ENCODE data around the gene OR51A7.

The OR51A7 gene

DNA sequence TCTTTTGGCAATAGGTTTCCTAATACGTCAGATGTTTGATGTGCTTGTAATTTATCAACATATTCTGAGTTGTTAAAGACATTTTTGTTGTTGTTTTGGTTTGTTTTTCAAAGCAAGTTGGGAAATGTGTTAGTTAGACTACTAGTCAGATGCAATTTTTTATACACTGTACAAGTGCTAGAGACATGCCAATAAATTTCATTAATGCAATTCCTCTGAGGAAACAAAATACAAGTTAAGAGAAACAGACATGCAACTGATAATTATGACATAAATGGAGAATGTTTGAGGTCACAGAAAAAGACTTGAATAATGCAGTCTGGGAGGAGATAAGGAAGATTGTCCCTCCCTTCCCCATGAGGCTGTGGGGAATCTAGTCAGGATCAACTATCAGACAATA, 16.0 kb upstream of the OR51A7 start:
- H3K27ac ChIP-seq (ENCODE audit: low read depth, low read length, severe bottlenecking): no peak overlapping the region
- no CpG with 5 or more reads among the region's 1 CpG for WGBS, 2 experiments (ENCODE audit: insufficient coverage in 2 of 2)
- H3K9me3 ChIP-seq (ENCODE audit: control insufficient read depth, low read length): no peaks in the 10 kb centered on the region
- H3K4me1 ChIP-seq (ENCODE audit: control insufficient read depth, insufficient read depth, low read length, poor library complexity, severe bottlenecking): no peaks in the 10 kb centered on the region
- no peaks in the 10 kb centered on the region for H3K36me3 ChIP-seq (ENCODE audit: control insufficient read depth, insufficient read depth, low read length)
- no peak overlapping the region for H3K4me3 ChIP-seq (ENCODE audit: extremely low read depth, insufficient read depth, low read length, poor library complexity, severe bottlenecking)

GRCh38 chr11:4890279-4890678, 13.3 kb upstream of the OR51A7 start:
- no peak overlapping the region for H3K27ac ChIP-seq (ENCODE audit: low read depth, low read length, severe bottlenecking)
- WGBS, 2 experiments (ENCODE audit: insufficient coverage in 2 of 2): 87 to 95% methylated on average over 1 to 2 of the region's 2 CpGs
- no peaks in the 10 kb centered on the region for H3K9me3 ChIP-seq (ENCODE audit: control insufficient read depth, low read length)
- H3K4me1 ChIP-seq (ENCODE audit: control insufficient read depth, insufficient read depth, low read length, poor library complexity, severe bottlenecking): no peaks in the 10 kb centered on the region
- H3K36me3 ChIP-seq (ENCODE audit: control insufficient read depth, insufficient read depth, low read length): no peaks in the 10 kb centered on the region
- no peak overlapping the region for H3K4me3 ChIP-seq (ENCODE audit: extremely low read depth, insufficient read depth, low read length, poor library complexity, severe bottlenecking)

DNA sequence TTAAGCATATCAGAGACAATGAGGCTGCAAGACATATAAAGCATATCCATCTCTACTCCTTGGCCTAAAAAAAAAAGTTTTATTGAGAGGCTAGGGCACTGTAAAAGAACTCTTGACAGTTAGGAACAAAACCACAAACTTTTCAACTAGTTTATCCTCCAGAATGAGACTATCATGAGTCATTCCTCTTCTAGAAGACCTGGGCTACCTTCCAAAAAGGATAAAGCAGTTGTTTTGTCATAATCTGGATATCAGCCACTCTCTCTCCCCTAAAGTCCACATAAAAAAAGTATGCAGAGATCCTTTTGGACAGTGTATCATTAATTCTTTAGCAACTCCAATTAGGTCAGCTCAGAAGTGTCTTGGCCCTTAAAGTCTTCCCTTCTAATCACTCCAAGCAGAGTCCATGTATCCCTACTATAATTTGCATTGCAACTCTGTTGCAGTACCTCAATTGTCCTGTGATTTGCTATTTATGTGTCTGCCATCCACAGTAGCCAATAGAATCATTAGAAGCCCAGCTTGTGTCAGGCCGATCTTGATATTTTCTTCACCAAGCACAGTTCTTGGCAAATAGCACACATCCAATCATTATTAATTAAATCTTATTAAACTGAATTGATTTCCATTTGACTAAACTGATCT, 11.5 kb upstream of the OR51A7 start:
- no peaks in the 10 kb centered on the region for H3K9me3 ChIP-seq (ENCODE audit: control insufficient read depth, low read length)
- WGBS, 2 experiments (ENCODE audit: insufficient coverage in 2 of 2): no CpG with 5 or more reads among the region's 1 CpG
- no peak overlapping the region for H3K27ac ChIP-seq (ENCODE audit: low read depth, low read length, severe bottlenecking)
- no peaks in the 10 kb centered on the region for H3K36me3 ChIP-seq (ENCODE audit: control insufficient read depth, insufficient read depth, low read length)
- no peak overlapping the region for H3K4me3 ChIP-seq (ENCODE audit: extremely low read depth, insufficient read depth, low read length, poor library complexity, severe bottlenecking)
- H3K4me1 ChIP-seq (ENCODE audit: control insufficient read depth, insufficient read depth, low read length, poor library complexity, severe bottlenecking): no peaks in the 10 kb centered on the region

DNA sequence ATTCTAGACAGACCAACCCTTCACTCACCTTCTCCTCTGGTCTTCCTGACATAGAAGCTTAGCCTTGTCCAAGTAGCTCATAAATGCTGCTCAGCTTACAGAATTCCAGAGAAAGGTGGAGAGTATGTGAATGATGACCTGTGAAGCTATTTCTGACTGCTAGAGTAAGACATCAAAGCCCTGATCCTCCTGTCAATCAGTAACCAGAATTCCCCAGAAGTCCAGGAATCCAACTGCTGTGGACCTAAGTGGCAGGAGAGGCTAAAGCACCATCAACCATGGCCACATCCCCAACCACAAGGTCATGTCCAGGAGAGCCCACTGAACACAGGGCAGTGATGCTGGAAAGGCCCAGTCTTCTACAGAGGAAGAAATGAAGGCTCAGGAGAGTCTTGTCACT, 13.0 kb downstream of the OR51A7 start:
- H3K27ac ChIP-seq (ENCODE audit: low read depth, low read length, severe bottlenecking): no peak overlapping the region
- H3K4me1 ChIP-seq (ENCODE audit: control insufficient read depth, insufficient read depth, low read length, poor library complexity, severe bottlenecking): no peaks in the 10 kb centered on the region
- H3K9me3 ChIP-seq (ENCODE audit: control insufficient read depth, low read length): no peaks in the 10 kb centered on the region
- H3K36me3 ChIP-seq (ENCODE audit: control insufficient read depth, insufficient read depth, low read length): no peaks in the 10 kb centered on the region
- H3K4me3 ChIP-seq (ENCODE audit: extremely low read depth, insufficient read depth, low read length, poor library complexity, severe bottlenecking): no peak overlapping the region

- WGBS, 2 experiments (ENCODE audit: insufficient coverage in 2 of 2): 64 to 89% methylated on average over 2 to 3 of the region's 4 CpGs
- no peak within 1 kb of the TSS for H3K27ac ChIP-seq (ENCODE audit: low read depth, low read length, severe bottlenecking)
Observed at GRCh38 chr11:4919250-4919649, 15.7 kb downstream of the OR51A7 start, which contains the start of gene OR51G2. Gene OR51G2, minus strand, starts transcription at chr11:4919350. Its CDS starts 3,687 bp downstream, at chr11:4915663.

DNA sequence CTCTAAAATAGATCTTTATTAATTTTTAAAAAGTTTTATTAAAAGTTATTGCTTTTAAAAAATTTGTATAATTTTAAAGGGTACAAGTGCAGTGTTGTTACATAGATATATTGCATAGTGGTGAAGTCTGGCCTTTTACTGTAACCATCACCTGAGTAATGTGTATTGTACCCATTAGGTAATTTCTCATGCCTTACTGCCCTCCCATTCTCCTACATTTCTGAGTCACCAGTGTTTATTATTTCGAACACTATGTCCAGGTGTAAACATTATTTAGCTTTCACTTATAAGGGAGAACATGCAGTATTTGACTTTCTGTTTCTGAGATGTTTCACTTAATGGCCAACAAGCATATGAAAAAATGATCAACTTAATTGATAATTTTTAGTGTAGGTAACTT, 18.2 kb downstream of the OR51A7 start:
- Histone ChIP-seq H3K27ac (ENCODE audit: low read depth, low read length, severe bottlenecking) (no peak overlapping the region), H3K4me1 (ENCODE audit: control insufficient read depth, insufficient read depth, low read length, poor library complexity, severe bottlenecking) (no peaks in the 10 kb centered on the region), H3K4me3 (ENCODE audit: extremely low read depth, insufficient read depth, low read length, poor library complexity, severe bottlenecking) (no peak overlapping the region), H3K9me3 (ENCODE audit: control insufficient read depth, low read length) (no peaks in the 10 kb centered on the region), H3K36me3 (ENCODE audit: control insufficient read depth, insufficient read depth, low read length) (no peaks in the 10 kb centered on the region)
- WGBS, 2 experiments (ENCODE audit: insufficient coverage in 2 of 2): no CpG with 5 or more reads among the region's 1 CpG

More at GRCh38 chr11:4919250-4919649, 15.7 kb downstream of the OR51A7 start, which contains the start of gene OR51G2:
- H3K4me3 ChIP-seq (ENCODE audit: extremely low read depth, insufficient read depth, low read length, poor library complexity, severe bottlenecking): no peak within 1 kb of the TSS
- H3K36me3 ChIP-seq (ENCODE audit: control insufficient read depth, insufficient read depth, low read length): no peaks in the 10 kb centered on the region
- H3K4me1 ChIP-seq (ENCODE audit: control insufficient read depth, insufficient read depth, low read length, poor library complexity, severe bottlenecking): no peaks in the 10 kb centered on the region
- no peaks in the 10 kb centered on the region for H3K9me3 ChIP-seq (ENCODE audit: control insufficient read depth, low read length)

DNA sequence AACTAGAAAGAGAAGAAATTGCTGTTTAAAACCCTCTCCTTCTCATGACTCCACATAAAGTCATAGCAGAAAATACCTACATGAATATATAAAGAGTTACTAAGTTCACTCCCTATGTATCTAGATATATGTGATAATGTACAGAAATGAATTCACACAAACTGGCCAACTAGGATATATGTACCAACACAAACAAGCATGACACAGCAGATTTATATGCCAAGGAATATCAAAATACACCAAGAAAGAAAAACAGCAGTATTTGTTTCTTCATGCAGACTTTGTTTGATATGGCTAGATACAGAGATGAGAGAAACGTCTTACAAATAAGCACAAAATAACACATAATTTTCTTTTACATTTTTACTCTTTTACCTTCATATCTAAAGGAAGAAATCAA, 18.7 kb downstream of the OR51A7 start:
- Histone ChIP-seq H3K9me3 (ENCODE audit: control insufficient read depth, low read length) (no peaks in the 10 kb centered on the region), H3K4me1 (ENCODE audit: control insufficient read depth, insufficient read depth, low read length, poor library complexity, severe bottlenecking) (no peaks in the 10 kb centered on the region), H3K4me3 (ENCODE audit: extremely low read depth, insufficient read depth, low read length, poor library complexity, severe bottlenecking) (no peak overlapping the region), H3K36me3 (ENCODE audit: control insufficient read depth, insufficient read depth, low read length) (no peaks in the 10 kb centered on the region), H3K27ac (ENCODE audit: low read depth, low read length, severe bottlenecking) (no peak overlapping the region)
- WGBS, 2 experiments (ENCODE audit: insufficient coverage in 2 of 2): no CpG with 5 or more reads among the region's 1 CpG

DNA sequence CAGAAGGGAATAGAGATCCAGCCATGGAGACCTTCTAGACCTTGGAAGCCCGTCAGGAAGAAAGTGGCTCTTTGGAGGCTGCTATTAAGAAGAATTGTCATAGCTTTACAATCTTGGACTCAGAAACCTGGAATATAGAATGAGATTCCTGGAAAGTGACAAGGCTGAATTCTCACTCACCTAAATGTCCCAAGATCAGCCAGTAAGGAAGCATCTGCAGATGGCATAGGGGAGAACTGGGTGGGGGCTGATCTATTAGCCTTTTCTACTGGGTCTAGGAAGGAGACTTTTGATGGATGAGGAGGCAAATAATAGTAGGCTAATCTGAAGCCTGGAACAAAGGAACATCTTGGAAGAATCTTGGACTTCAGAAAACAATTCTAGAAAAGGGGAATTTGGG, 20.7 kb downstream of the OR51A7 start, which contains the start of gene OR51G1:
Gene OR51G1 (minus strand): TSS at position 101 of the 400 bp plus-strand sequence. CDS start 0 bp downstream, at position 101.
- H3K4me3 ChIP-seq (ENCODE audit: extremely low read depth, insufficient read depth, low read length, poor library complexity, severe bottlenecking): no peak within 1 kb of the TSS
- H3K4me1 ChIP-seq (ENCODE audit: control insufficient read depth, insufficient read depth, low read length, poor library complexity, severe bottlenecking): no peaks in the 10 kb centered on the region
- H3K36me3 ChIP-seq (ENCODE audit: control insufficient read depth, insufficient read depth, low read length): no peaks in the 10 kb centered on the region
- no peaks in the 10 kb centered on the region for H3K9me3 ChIP-seq (ENCODE audit: control insufficient read depth, low read length)
- H3K27ac ChIP-seq (ENCODE audit: low read depth, low read length, severe bottlenecking): no peak within 1 kb of the TSS
- WGBS, 2 experiments (ENCODE audit: insufficient coverage in 2 of 2): 73 to 83% methylated on average over 1 of the region's 1 CpG

DNA sequence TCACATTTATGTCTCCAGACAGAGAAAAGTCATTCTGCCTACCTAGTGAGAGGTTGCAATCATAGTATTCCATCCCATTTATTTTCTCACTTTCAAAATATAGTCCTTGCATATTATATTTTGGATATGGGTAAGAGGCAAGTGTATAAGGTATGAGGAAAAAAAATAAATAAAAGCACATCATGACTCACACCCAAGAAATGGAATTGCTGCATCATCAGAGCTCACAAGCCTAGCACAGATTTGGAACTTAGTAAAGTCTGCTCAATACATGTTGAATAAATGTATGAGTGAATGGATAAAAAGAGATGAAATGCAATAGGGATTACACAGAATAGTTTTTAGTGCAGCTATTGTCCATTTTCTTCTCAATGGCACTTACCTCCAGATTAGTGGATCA, 23.0 kb downstream of the OR51A7 start:
- Histone ChIP-seq H3K9me3 (ENCODE audit: control insufficient read depth, low read length) (no peaks in the 10 kb centered on the region), H3K4me3 (ENCODE audit: extremely low read depth, insufficient read depth, low read length, poor library complexity, severe bottlenecking) (no peak overlapping the region), H3K27ac (ENCODE audit: low read depth, low read length, severe bottlenecking) (no peak overlapping the region), H3K36me3 (ENCODE audit: control insufficient read depth, insufficient read depth, low read length) (no peaks in the 10 kb centered on the region), H3K4me1 (ENCODE audit: control insufficient read depth, insufficient read depth, low read length, poor library complexity, severe bottlenecking) (no peaks in the 10 kb centered on the region)

- Histone ChIP-seq H3K4me1 (ENCODE audit: control insufficient read depth, insufficient read depth, low read length, poor library complexity, severe bottlenecking) (no peaks in the 10 kb centered on the region), H3K9me3 (ENCODE audit: control insufficient read depth, low read length) (no peaks in the 10 kb centered on the region), H3K4me3 (ENCODE audit: extremely low read depth, insufficient read depth, low read length, poor library complexity, severe bottlenecking) (no peak overlapping the region), H3K36me3 (ENCODE audit: control insufficient read depth, insufficient read depth, low read length) (no peaks in the 10 kb centered on the region), H3K27ac (ENCODE audit: low read depth, low read length, severe bottlenecking) (no peak overlapping the region)
- WGBS, 2 experiments (ENCODE audit: insufficient coverage in 2 of 2): 83 to 87% methylated on average over 3 to 4 of the region's 4 CpGs
Observed at GRCh38 chr11:4932751-4933150, 29.2 kb downstream of the OR51A7 start.

DNA sequence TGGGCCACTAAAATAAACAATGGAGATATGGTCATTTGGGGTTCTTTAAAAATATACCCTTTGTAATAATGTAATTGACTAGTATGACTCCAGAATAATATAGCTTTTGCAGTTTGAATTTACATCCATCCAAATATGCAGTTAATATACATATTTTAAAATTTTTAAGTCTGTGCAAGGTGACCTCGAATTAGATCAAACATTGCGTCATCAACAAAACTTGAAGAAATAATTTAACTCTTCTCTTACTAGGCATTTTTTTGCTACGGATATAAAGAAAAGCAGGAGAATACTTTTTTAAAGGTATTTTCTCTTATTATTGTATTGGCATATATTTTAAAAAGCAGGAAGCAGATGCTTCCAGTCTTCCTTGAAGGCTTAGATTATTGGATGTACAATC, 33.2 kb downstream of the OR51A7 start:
- Histone ChIP-seq H3K4me3 (ENCODE audit: extremely low read depth, insufficient read depth, low read length, poor library complexity, severe bottlenecking) (no peak overlapping the region), H3K36me3 (ENCODE audit: control insufficient read depth, insufficient read depth, low read length) (no peaks in the 10 kb centered on the region), H3K4me1 (ENCODE audit: control insufficient read depth, insufficient read depth, low read length, poor library complexity, severe bottlenecking) (no peaks in the 10 kb centered on the region), H3K9me3 (ENCODE audit: control insufficient read depth, low read length) (no peaks in the 10 kb centered on the region), H3K27ac (ENCODE audit: low read depth, low read length, severe bottlenecking) (no peak overlapping the region)
- no CpG with 5 or more reads among the region's 3 CpGs for WGBS, 2 experiments (ENCODE audit: insufficient coverage in 2 of 2)
